Stimulated activated CD8-positive, alpha-beta memory T cell treated with anti-CD3 and anti-CD28 coated beads, Interleukin-7, amount 100 ng/mL, for 4 hours (primary cell): Measurements from ENCODE around the gene KDELR3.
"Not testable (repeated sequence)": the region's sequence is repeated elsewhere in the genome, so short reads cannot be mapped to it uniquely, and the experiment has no call there.

Experiments used
- DNase-seq, 2 donors: peaks; one replicate each; pipeline ENCODE4 v3.0.0-alpha.2; 2020; ENCODE audit warnings: low read depth in 2 of 2

The KDELR3 gene

GRCh38 chr22:38456841-38457699 lies 10.8 kb upstream of the KDELR3 start:
- DNase-seq = no peak

GRCh38 chr22:38460426-38460840 lies 7.5 kb upstream of the KDELR3 start:
- no peak for DNase-seq

GRCh38 chr22:38461057-38461413 lies 6.9 kb upstream of the KDELR3 start:
- no peak for DNase-seq

GRCh38 chr22:38461414-38462081 lies 6.3 kb upstream of the KDELR3 start:
- DNase-seq = peak; percentile 5 to 16

GRCh38 chr22:38462960-38463784 lies 4.7 kb upstream of the KDELR3 start:
- DNase-seq = no peak

- DNase-seq = no peak
Observed at GRCh38 chr22:38464992-38465672, 2.8 kb upstream of the KDELR3 start.

- no peak for DNase-seq
Observed at GRCh38 chr22:38465673-38466490, 2.0 kb upstream of the KDELR3 start.

GRCh38 chr22:38467438-38467903 lies 425 bp upstream of the KDELR3 start:
- no peak for DNase-seq

GRCh38 chr22:38468443-38469305 lies 778 bp downstream of the KDELR3 start:
- DNase-seq = no peak

GRCh38 chr22:38469306-38469781 lies 1.4 kb downstream of the KDELR3 start:
- DNase-seq = no peak

GRCh38 chr22:38470179-38470578 lies 2.3 kb downstream of the KDELR3 start:
- DNase-seq = not testable (repeated sequence)

GRCh38 chr22:38471237-38471636 lies 3.3 kb downstream of the KDELR3 start:
- no peak for DNase-seq

GRCh38 chr22:38474003-38474607 lies 6.2 kb downstream of the KDELR3 start:
- no peak for DNase-seq

- DNase-seq = no peak
Observed at GRCh38 chr22:38477585-38477984, 9.7 kb downstream of the KDELR3 start.

- DNase-seq = no peak
Observed at GRCh38 chr22:38479096-38479837, 11.4 kb downstream of the KDELR3 start.

- no peak for DNase-seq
Observed at GRCh38 chr22:38481162-38481870, 13.4 kb downstream of the KDELR3 start.

GRCh38 chr22:38481871-38482332 lies 14.0 kb downstream of the KDELR3 start:
- no peak for DNase-seq
